Measurements from ENCODE around the gene OTOG. TPM values are rescaled to one million over a fixed set of nuclear protein-coding genes. Genes with fewer than 3 reads are reported as not detected.

Gene OTOG
- total RNA-seq, 1 experiment from 2014 or later, result not detected

DNA sequence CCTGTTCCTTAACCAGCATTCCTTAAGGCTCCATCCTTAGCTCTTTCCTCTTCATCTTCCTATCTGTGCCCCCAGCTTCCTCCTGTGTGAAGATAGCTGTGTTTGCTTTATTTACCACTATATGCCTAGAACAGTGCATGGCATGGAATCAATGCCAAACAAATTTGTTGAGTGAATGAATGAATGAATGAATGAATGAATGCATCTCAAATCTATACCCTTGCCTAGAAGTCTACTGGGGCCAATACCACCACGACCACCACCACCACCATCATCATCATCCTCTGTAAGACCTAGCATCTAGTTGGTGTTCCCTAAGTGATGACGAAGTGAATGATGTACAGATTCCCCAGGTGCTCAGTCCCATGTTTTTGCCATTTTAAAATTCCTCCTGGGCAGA is 819 bp upstream of the OTOG start:
- no peaks in the 10 kb centered on the region for H3K27me3 ChIP-seq
- H3K36me3 ChIP-seq, result no peaks in the 10 kb centered on the region
- H3K9me3 ChIP-seq, result no peaks in the 10 kb centered on the region
- no peak for DNase-seq
- no peak overlapping the region for H3K4me3 ChIP-seq

DNA sequence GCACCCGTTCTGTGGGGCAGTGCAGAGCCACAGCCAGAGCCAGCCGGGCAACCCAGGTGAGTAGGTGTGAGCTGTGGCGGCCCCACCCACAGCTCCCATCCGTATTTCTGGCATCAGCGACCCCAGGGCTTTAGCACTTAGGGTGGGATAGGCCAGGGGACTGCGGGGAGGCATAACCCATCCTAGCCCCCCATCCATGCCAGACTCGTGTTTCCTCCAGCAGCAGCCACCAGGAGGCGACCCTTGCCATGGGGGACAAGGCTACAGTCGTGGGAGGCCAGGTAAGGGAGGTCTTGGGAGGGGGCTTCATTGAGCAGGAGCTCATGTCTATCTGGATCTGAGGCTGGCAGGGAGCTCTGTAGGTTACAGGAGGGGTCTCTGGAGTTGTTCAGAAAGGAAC is 873 bp downstream of the OTOG start:
- Histone ChIP-seq H3K36me3 (no peaks in the 10 kb centered on the region), H3K9me3 (no peaks in the 10 kb centered on the region), H3K27me3 (no peaks in the 10 kb centered on the region), H3K4me3 (no peak overlapping the region)
- DNase-seq, result no peak

DNA sequence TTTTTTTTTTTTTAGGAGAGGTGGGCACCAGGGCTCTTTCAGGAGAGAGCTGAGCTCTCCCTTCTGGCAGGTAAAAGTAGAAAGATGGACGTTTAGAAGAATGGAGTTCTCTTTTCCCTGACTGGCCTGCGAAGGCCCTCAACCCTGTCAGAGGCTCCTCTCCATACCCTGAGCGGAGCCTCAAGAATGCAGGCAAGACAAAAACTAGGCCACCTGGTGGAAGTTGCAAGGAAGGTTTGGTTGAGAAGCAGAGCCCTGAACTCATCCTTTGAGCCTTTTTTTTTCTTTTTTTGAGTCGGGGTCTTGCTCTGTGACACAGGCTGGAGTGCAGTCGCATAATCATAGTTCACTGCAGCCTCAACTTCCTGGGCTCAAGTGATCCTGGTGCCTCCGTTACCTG is 1.4 kb downstream of the OTOG start:
- no peaks in the 10 kb centered on the region for H3K36me3 ChIP-seq
- H3K4me3 ChIP-seq, result no peak overlapping the region
- no peaks in the 10 kb centered on the region for H3K27me3 ChIP-seq
- no peak for DNase-seq
- no peaks in the 10 kb centered on the region for H3K9me3 ChIP-seq

DNA sequence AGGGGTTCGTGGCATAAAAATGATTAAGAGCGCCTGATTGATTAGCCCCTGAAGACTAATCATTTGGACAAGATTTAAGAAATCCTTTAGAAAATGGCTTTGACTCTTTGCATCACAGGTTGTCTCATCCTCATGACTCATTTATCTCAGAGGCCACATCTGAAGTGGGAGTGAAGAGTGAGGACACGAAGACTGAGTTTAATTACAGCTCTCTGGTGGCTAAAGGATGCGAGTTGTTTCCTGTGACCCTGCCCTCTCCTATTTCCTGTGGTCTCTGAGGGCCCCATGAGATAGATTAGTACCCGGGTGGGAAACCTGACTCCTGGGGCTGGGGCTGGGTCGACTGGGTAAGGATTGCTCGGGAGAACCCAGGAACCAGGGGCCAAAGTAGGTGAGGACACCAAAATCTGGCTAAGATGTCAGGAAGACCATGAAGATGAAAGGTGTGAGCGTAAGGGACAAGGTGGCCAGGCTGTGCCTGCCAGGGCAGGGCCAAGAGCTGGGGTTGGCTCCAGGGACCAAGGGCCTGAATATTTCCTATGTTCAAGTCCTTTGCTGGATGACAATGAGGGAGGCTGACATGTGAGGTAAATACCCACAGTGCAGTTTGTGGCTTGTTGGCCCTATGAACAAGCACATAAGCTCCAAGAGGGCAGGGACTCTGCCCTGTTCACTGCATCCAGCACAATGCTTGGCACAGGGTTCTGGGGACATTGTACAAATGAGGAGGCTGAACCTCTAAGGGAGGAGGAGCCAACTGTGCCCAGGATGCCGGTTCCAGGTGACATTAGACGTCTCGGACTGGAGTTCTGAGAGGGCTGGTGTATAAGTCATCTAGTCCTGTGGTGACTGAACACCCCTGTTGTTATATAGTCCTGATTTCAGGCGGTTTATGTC is 3.6 kb downstream of the OTOG start:
- no peaks in the 10 kb centered on the region for H3K9me3 ChIP-seq
- no peaks in the 10 kb centered on the region for H3K27me3 ChIP-seq
- no peaks in the 10 kb centered on the region for H3K36me3 ChIP-seq
- no peak for DNase-seq
- no peak overlapping the region for H3K4me3 ChIP-seq

DNA sequence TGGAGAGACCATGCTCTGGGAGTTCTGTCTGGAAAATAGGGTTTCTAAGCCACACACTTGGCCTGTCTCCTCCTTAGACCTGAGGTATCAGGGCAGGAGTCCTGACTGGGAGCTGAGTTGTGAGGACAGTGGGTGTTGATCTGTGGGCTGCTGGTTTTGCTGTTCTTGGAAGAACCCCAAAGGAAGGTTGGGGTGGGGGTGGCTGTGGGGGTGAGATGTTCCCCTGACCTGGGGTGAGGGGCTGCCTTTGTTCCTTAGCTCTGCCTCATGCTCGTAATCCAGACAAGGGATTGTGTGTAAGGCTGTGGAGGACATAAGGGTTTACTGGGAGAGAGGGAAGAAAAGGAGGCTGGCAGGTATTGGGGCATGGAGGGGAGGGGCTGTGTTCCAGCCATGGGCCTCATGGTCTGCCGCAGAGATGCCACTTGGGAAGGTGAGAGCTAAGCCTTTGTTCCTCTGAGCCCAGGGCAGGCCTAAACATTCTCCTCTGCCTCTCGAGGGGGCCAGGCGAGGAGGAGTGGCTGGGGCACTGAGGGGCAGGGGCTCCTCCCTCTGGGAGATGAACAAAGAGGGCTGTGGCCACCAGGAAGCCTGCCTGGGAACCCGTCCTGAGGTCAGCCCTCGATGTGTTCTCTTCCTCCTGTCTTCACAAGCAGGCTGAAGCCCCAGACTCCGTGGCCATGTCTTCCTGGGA is 4.4 kb downstream of the OTOG start:
- no peaks in the 10 kb centered on the region for H3K27me3 ChIP-seq
- DNase-seq, result no peak
- H3K36me3 ChIP-seq, result no peaks in the 10 kb centered on the region
- no peaks in the 10 kb centered on the region for H3K9me3 ChIP-seq
- H3K4me3 ChIP-seq, result no peak overlapping the region

DNA sequence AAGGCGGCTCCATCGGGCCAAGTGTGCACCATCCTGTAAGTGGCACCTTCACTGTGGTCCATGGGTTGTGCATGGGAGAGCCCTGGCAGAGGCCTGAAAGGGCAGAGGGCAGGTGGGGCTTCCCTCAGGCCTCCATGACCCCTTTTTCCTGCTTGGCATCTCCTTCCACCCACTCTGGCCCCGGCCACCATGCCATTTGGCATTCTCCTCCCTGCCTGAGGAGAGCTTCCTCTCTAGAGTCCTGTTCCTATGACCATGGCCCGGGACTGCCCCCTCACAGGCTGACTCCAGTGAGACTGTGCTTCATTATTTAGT is 4.9 kb downstream of the OTOG start:
- no peak for DNase-seq
- Histone ChIP-seq H3K36me3 (no peaks in the 10 kb centered on the region), H3K9me3 (no peaks in the 10 kb centered on the region), H3K4me3 (no peak overlapping the region), H3K27me3 (no peaks in the 10 kb centered on the region)

DNA sequence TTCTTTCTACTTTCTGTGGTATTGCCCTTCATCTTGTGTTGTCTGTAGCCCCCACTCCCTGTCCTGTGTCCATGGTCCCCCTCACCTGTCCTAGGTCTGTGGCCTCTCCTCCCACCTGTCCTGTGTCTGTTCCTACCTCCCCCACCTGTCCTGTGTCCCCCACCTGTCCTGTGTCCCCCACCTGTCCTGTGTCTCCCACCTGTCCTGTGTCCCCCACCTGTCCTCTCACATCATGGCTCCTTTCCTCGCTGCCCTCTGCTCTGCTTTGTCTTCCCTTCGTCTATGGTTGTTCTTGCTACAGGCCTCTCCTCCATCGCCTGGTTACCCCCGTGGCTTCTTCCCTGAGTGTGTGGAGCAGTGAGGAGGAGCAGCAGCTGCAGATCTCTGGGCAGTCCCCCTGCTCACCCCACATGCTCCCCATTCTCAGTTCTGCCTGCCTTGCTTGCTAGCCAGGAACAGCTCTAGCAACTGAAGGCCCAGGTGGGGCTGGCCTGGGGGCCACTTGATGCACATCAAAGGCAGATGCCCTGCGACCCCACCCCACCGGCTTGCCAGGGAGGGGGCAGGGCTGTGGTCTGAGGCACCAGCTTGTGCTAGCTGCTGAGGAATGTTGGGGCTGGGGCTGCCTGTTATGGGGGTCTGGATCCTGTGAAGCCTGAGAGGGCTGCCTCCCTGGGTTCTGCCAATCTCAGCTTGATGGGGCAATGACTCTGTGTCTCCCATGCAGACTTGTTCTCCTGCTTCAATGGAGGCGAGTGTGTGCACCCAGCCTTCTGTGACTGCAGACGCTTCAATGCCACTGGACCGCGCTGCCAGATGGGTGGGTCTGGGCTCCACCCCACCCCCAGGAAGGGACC is 5.6 kb downstream of the OTOG start:
- Histone ChIP-seq H3K4me3 (no peak overlapping the region), H3K36me3 (no peaks in the 10 kb centered on the region), H3K9me3 (no peaks in the 10 kb centered on the region), H3K27me3 (no peaks in the 10 kb centered on the region)
- DNase-seq, result no peak

DNA sequence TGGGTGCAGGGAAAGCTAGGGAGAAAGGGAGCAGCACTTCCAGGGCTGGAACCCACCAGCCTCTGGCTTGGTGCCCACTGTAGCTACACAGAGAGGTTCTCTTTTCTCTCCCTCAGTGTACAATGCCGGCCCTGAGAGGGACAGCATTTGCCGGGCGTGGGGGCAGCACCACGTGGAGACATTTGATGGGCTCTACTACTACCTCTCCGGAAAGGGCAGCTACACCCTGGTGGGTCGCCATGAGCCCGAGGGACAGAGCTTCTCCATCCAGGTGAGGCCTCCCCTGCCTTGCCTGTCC is 6.1 kb downstream of the OTOG start:
- no peak for DNase-seq
- H3K4me3 ChIP-seq, result no peak overlapping the region
- H3K27me3 ChIP-seq, result no peaks in the 10 kb centered on the region
- no peaks in the 10 kb centered on the region for H3K36me3 ChIP-seq
- no peaks in the 10 kb centered on the region for H3K9me3 ChIP-seq

DNA sequence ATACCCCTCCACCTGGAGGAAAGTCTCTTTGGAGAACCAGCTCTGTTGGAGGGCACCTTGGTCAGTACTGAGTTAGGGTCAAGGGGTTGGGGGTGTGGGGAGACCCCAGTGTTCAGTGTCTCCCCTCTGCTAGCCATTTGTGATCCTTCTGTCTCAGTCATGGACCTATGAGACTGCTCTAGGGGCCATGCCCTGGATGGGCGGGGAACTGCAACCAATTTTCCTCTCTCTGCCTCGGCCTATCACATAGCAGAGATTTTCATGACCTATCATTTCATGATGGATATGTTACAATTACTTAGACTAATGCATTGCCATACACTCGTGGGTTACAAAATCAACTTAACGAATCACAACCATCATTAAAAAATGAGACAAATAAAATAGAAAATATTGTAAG is 7.4 kb downstream of the OTOG start:
- H3K27me3 ChIP-seq, result no peaks in the 10 kb centered on the region
- H3K36me3 ChIP-seq, result no peaks in the 10 kb centered on the region
- H3K4me3 ChIP-seq, result no peak overlapping the region
- no peaks in the 10 kb centered on the region for H3K9me3 ChIP-seq
- DNase-seq, result no peak

DNA sequence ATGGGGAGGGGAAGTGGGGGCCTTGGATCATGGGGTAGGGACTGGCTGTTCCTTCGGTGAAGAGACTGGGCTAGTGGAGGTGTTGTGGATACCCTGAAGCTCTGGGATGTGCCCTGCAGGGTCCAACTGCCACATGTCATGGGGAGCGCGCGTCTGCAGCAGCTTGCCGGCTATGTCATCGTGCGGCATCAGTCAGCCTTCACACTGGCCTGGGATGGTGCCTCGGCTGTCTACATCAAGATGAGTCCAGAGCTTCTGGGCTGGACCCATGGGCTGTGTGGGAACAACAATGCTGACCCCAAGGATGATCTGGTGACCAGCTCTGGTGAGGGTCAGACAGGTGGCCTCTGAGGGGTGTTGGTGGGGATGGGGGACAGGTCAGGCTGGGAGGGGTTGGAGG is 9.9 kb downstream of the OTOG start:
- no peaks in the 10 kb centered on the region for H3K36me3 ChIP-seq
- no peak overlapping the region for H3K4me3 ChIP-seq
- H3K9me3 ChIP-seq, result no peaks in the 10 kb centered on the region
- H3K27me3 ChIP-seq, result no peaks in the 10 kb centered on the region
- DNase-seq, result no peak

DNA sequence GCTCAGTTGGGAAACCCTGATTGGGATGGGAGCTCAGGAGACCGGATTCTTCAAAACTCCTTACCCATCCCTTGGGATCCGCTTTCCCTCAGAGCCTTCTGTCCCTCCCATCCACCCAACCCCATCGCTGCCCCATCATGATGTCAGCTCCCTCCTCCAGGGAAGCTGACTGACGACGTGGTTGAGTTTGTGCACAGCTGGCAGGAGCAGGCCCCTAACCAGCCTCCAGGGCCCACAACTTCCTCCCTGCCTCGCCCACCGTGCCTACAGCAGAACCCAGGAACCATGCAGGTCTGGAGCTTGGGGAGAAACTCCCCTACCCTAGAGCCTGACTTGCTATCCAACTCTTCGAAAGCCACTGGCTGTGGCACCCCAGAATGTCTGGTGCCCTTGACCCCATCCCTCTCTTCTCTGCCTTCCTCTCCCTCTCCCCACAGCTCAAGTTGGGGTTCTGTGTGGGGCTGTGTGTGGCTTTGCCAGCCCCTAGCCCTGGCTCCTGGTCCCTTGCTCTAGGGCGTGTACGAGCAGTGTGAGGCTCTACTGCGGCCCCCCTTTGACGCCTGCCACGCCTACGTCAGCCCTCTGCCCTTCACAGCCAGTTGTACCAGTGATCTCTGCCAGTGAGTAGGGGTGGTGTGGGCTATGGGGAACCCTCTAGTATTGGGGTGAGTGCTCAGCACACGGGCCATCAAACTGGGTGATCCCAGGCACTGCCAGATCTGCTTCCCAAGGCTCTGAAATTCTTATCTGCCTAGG is 11.1 kb downstream of the OTOG start:
- H3K4me3 ChIP-seq, result no peak overlapping the region
- H3K9me3 ChIP-seq, result no peaks in the 10 kb centered on the region
- no peaks in the 10 kb centered on the region for H3K27me3 ChIP-seq
- DNase-seq, result no peak
- no peaks in the 10 kb centered on the region for H3K36me3 ChIP-seq

DNA sequence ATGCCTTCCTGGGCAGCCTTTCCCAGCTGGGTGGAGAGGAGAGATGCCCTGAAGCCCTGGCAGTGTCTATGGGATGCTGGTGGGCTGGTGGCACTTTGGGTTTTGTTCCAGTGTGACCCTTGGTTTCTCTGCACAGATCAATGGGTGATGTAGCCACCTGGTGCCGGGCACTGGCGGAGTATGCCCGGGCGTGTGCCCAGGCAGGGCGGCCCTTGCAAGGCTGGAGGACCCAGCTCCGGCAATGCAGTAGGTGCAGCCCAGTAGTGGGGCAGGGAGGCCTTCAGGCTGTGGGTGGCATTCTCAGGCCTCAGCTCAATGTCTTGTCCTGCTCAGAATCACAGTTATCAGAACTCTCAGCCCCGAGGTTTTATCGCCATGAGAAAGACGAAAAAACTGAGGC is 11.9 kb downstream of the OTOG start:
- Histone ChIP-seq H3K4me3 (no peak overlapping the region), H3K9me3 (no peaks in the 10 kb centered on the region), H3K27me3 (no peaks in the 10 kb centered on the region), H3K36me3 (no peaks in the 10 kb centered on the region)
- no peak for DNase-seq

DNA sequence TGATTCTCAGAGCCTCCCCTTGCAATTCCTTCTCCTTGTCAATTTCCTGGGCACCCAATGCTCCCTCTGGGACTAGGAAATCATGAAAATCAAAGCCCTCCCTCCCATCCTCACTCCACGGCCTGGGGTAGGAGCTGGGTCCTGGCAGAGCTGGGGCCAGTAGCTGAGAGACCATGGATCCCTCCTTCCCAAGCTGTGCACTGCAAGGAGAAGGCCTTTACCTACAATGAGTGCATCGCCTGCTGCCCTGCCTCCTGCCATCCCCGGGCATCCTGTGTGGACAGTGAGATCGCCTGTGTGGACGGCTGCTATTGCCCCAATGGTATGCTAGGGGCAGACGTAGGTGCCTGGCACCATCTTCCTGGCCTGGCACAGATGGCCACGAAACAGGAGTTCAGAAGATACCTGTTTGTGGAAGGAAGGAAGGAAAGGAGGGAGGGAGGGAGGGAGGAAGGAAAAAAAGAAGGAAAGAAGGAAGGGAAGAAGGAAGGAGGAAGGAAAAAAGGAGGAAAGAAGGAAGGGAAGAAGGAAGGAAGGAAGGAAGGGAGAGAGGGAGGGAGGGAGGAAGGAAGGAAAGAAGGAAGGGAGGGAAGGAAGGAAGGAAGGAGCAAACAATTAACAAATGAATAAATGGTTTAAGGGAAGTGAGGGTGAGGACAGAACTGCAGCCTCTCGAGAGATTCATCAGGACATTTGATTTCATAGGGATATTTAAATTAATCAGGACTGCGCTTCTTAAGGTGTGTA is 12.5 kb downstream of the OTOG start:
- Histone ChIP-seq H3K9me3 (no peaks in the 10 kb centered on the region), H3K27me3 (no peaks in the 10 kb centered on the region), H3K4me3 (no peak overlapping the region), H3K36me3 (no peaks in the 10 kb centered on the region)
- DNase-seq, result no peak

DNA sequence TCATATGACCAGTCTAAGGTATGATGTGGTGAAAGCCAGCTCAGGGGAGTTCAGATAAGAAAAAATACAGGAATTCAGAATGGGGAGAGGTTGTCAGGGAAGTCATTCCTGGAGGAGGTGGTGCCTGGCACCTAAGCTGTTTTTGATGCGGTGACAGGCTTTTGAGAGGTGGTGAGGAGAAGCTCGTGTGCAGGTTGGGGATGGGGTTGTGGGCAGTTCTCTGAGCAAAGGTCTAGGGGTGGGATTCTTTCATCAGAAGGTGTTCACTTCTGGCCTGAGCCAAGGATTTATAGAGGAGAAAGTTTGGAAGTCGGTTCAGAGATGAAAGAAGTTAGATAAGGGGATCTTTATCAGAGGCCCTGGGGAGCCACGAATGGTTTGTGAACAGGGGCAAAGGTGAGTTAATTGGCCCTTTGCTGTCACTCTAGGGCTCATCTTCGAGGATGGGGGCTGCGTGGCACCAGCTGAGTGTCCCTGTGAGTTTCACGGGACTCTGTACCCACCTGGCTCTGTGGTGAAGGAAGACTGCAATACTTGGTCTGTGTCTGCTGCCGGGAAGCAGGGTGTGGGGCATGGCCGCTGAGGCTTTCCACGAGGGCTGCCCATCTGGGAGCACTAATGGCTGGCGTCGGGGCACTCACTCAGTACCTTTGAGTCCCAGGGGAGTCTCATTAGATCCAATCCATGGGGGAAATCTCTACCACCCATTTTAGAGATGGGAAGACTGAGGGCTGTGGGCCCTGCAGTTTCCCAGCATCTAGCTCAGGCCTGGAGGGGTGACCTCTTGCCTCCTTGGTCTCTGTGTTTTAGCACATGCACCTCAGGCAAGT is 13.4 kb downstream of the OTOG start:
- Histone ChIP-seq H3K36me3 (no peaks in the 10 kb centered on the region), H3K27me3 (no peaks in the 10 kb centered on the region), H3K9me3 (no peaks in the 10 kb centered on the region), H3K4me3 (no peak overlapping the region)
- DNase-seq, result no peak

DNA sequence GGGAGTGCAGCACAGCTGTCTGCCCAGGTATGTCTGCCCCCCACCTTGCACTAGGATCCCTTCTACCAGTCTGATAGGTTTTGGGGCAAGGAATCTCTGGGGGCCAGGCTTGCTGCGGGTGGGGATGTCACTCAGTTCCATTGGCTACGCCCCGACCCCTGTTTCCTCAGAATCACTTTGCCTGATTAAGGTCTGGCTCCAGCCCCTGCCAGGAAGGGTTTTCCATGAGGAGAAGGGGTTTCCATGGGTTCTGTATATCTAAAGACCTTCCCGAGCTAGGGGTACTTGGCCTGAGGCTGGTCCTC is 14.0 kb downstream of the OTOG start:
- no peaks in the 10 kb centered on the region for H3K27me3 ChIP-seq
- no peaks in the 10 kb centered on the region for H3K36me3 ChIP-seq
- H3K4me3 ChIP-seq, result no peak overlapping the region
- DNase-seq, result no peak
- H3K9me3 ChIP-seq, result no peaks in the 10 kb centered on the region

DNA sequence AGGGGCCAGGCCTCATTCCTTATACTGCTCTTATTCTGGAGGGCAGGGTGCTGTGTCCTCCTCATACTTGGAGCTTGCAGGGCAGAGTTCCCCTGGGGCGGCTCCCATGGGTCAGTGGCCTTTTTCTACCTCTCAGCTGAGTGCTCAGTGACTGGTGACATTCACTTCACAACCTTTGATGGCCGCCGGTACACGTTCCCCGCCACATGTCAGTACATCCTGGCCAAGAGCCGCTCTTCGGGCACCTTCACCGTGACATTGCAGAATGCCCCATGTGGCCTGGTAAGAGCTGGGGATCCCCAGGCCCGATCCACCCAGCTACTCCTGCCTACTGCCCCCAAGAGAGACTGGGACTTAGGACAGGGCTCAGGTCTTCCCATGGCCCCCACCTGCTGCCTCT is 14.5 kb downstream of the OTOG start:
- Histone ChIP-seq H3K27me3 (no peaks in the 10 kb centered on the region), H3K9me3 (no peaks in the 10 kb centered on the region), H3K36me3 (no peaks in the 10 kb centered on the region), H3K4me3 (no peak overlapping the region)
- no peak for DNase-seq
